ENCODE data around the gene KIF3A. TPM values are rescaled to one million over a fixed set of nuclear protein-coding genes. Genes with fewer than 3 reads are reported as not detected.

The KIF3A gene
- total RNA-seq, 2 experiments from 2014 or later, result 14.0 to 15.7 TPM

- Mint-ChIP-seq H3K9me3 (ENCODE audit: insufficient read depth) (no peaks in the 10 kb centered on the region), H3K27me3 (ENCODE audit: low read depth) (no peaks in the 10 kb centered on the region), H3K27ac (no peak overlapping the region), H3K4me3 (no peak overlapping the region), H3K4me1 (ENCODE audit: low read depth) (no peaks in the 10 kb centered on the region), H3K36me3 (ENCODE audit: low read depth) (peaks cover 8% of the 10 kb centered on the region)
- DNase-seq (no peak), ATAC-seq (no peak)
- POLR2A ChIA-PET, result no interaction called here
- CTCF ChIA-PET, result no interaction called here
Observed at GRCh38 chr5:132760601-132761317, 23.4 kb upstream of the KIF3A start.

- POLR2A ChIA-PET, result no interaction called here
Observed at GRCh38 chr5:132760049-132760420, 22.7 kb upstream of the KIF3A start.

GRCh38 chr5:132759114-132760048 lies 22.0 kb upstream of the KIF3A start:
- Mint-ChIP-seq H3K4me3 (no peak overlapping the region), H3K27ac (no peak overlapping the region), H3K36me3 (ENCODE audit: low read depth) (peaks cover 8% of the 10 kb centered on the region), H3K9me3 (ENCODE audit: insufficient read depth) (no peaks in the 10 kb centered on the region), H3K27me3 (ENCODE audit: low read depth) (no peaks in the 10 kb centered on the region), H3K4me1 (ENCODE audit: low read depth) (peaks cover 9% of the 10 kb centered on the region)
- ATAC-seq (no peak), DNase-seq (no peak)
- CTCF ChIA-PET, result interaction anchor here (1.2 kb wide), 1 partner anchor 61 kb away, joined by 3 read pairs; no protein-coding TSS in a partner anchor
- POLR2A ChIA-PET, result no interaction called here

More at GRCh38 chr5:132760049-132760420, 22.7 kb upstream of the KIF3A start:
- no peak for ATAC-seq
- no peak overlapping the region for H3K27ac Mint-ChIP-seq
- H3K4me1 Mint-ChIP-seq (ENCODE audit: low read depth), result peaks cover 3% of the 10 kb centered on the region
- peaks cover 8% of the 10 kb centered on the region for H3K36me3 Mint-ChIP-seq (ENCODE audit: low read depth)
- no peaks in the 10 kb centered on the region for H3K9me3 Mint-ChIP-seq (ENCODE audit: insufficient read depth)
- H3K27me3 Mint-ChIP-seq (ENCODE audit: low read depth), result no peaks in the 10 kb centered on the region
- no peak overlapping the region for H3K4me3 Mint-ChIP-seq
- DNase-seq, result no peak
- CTCF ChIA-PET, result interaction anchor here (1.2 kb wide), 1 partner anchor 60 kb away, joined by 3 read pairs; no protein-coding TSS in a partner anchor

- ChIA-PET POLR2A (no interaction called here), CTCF (interaction anchor here (1.9 kb wide), 1 partner anchor 10 kb away, joined by 6 read pairs; no protein-coding TSS in a partner anchor)
- Mint-ChIP-seq H3K27me3 (ENCODE audit: low read depth) (no peaks in the 10 kb centered on the region), H3K4me1 (ENCODE audit: low read depth) (peaks cover 13% of the 10 kb centered on the region), H3K27ac (no peak overlapping the region), H3K4me3 (no peak overlapping the region), H3K36me3 (ENCODE audit: low read depth) (peaks cover 5% of the 10 kb centered on the region), H3K9me3 (ENCODE audit: insufficient read depth) (no peaks in the 10 kb centered on the region)
- DNase-seq, result no peak
- ATAC-seq, result no peak
Observed at GRCh38 chr5:132758451-132758850, 21.1 kb upstream of the KIF3A start.

GRCh38 chr5:132756542-132756941 lies 19.2 kb upstream of the KIF3A start:
- POLR2A ChIA-PET, result interaction anchor here (0.9 kb wide), 1 partner anchor 9 kb away, joined by 3 read pairs; the partner anchor contains the start of gene CCNI2
- Mint-ChIP-seq H3K27ac (no peak overlapping the region), H3K36me3 (ENCODE audit: low read depth) (peaks cover 6% of the 10 kb centered on the region), H3K9me3 (ENCODE audit: insufficient read depth) (no peaks in the 10 kb centered on the region), H3K4me3 (no peak overlapping the region), H3K4me1 (ENCODE audit: low read depth) (peaks cover 18% of the 10 kb centered on the region), H3K27me3 (ENCODE audit: low read depth) (no peaks in the 10 kb centered on the region)
- ATAC-seq (no peak), DNase-seq (no peak)
- CTCF ChIA-PET, result interaction anchor here (0.7 to 2.6 kb wide), 7 partner anchors 8 to 230 kb away, joined by 3 to 10 read pairs (median 4); partner anchors contain the start of gene KIF3A

- Mint-ChIP-seq H3K4me3 (no peak overlapping the region), H3K27ac (no peak overlapping the region), H3K27me3 (ENCODE audit: low read depth) (no peaks in the 10 kb centered on the region), H3K36me3 (ENCODE audit: low read depth) (peaks cover 11% of the 10 kb centered on the region), H3K9me3 (ENCODE audit: insufficient read depth) (no peaks in the 10 kb centered on the region), H3K4me1 (ENCODE audit: low read depth) (peaks cover 32% of the 10 kb centered on the region)
- ATAC-seq (peak; percentile 10), DNase-seq (no peak)
- CTCF ChIA-PET, result interaction anchor here (0.9 to 3.3 kb wide), 11 partner anchors 8 to 368 kb away, joined by 3 to 31 read pairs (median 4); no protein-coding TSS in a partner anchor
- POLR2A ChIA-PET, result interaction anchor here (0.7 to 1.8 kb wide), 4 partner anchors 8 to 462 kb away, joined by 3 to 5 read pairs (median 3); partner anchors contain the start of genes CCNI2 and KIF3A
Observed at GRCh38 chr5:132754947-132755346, 17.6 kb upstream of the KIF3A start.

- CTCF ChIA-PET, result interaction anchor here (1.0 to 3.3 kb wide), 11 partner anchors 8 to 368 kb away, joined by 3 to 31 read pairs (median 4); no protein-coding TSS in a partner anchor
- no peak overlapping the region for H3K4me3 Mint-ChIP-seq
- POLR2A ChIA-PET, result no interaction called here
- no peaks in the 10 kb centered on the region for H3K27me3 Mint-ChIP-seq (ENCODE audit: low read depth)
- H3K4me1 Mint-ChIP-seq (ENCODE audit: low read depth), result peaks cover 39% of the 10 kb centered on the region
- peaks cover 11% of the 10 kb centered on the region for H3K36me3 Mint-ChIP-seq (ENCODE audit: low read depth)
- no peak for DNase-seq
- no peak for ATAC-seq
- H3K9me3 Mint-ChIP-seq (ENCODE audit: insufficient read depth), result no peaks in the 10 kb centered on the region
- H3K27ac Mint-ChIP-seq, result no peak overlapping the region
Observed at GRCh38 chr5:132754111-132754510, 16.8 kb upstream of the KIF3A start.

- Mint-ChIP-seq H3K36me3 (ENCODE audit: low read depth) (peaks cover 11% of the 10 kb centered on the region), H3K27me3 (ENCODE audit: low read depth) (no peaks in the 10 kb centered on the region), H3K4me1 (ENCODE audit: low read depth) (peaks cover 43% of the 10 kb centered on the region), H3K27ac (no peak overlapping the region), H3K9me3 (ENCODE audit: insufficient read depth) (no peaks in the 10 kb centered on the region), H3K4me3 (no peak overlapping the region)
- POLR2A ChIA-PET, result no interaction called here
- CTCF ChIA-PET, result interaction anchor here (0.6 to 3.3 kb wide), 8 partner anchors 15 to 228 kb away, joined by 3 to 31 read pairs (median 5); partner anchors contain the start of gene KIF3A
- ATAC-seq (peak; percentile 61), DNase-seq (no peak)
Observed at GRCh38 chr5:132753135-132753987, 16.0 kb upstream of the KIF3A start.

- peaks cover 11% of the 10 kb centered on the region for H3K36me3 Mint-ChIP-seq (ENCODE audit: low read depth)
- ChIA-PET POLR2A (interaction anchor here (0.9 kb wide), 1 partner anchor 263 kb away, joined by 3 read pairs; no protein-coding TSS in a partner anchor), CTCF (interaction anchor here (0.6 to 3.3 kb wide), 6 partner anchors 15 to 224 kb away, joined by 3 to 31 read pairs (median 6); partner anchors contain the start of gene KIF3A)
- no peak for DNase-seq
- no peaks in the 10 kb centered on the region for H3K27me3 Mint-ChIP-seq (ENCODE audit: low read depth)
- H3K9me3 Mint-ChIP-seq (ENCODE audit: insufficient read depth), result no peaks in the 10 kb centered on the region
- H3K27ac Mint-ChIP-seq, result no peak overlapping the region
- ATAC-seq, result no peak
- no peak overlapping the region for H3K4me3 Mint-ChIP-seq
- peaks cover 45% of the 10 kb centered on the region for H3K4me1 Mint-ChIP-seq (ENCODE audit: low read depth)
Observed at GRCh38 chr5:132752581-132753125, 15.3 kb upstream of the KIF3A start.

GRCh38 chr5:132751971-132752580 lies 14.7 kb upstream of the KIF3A start:
- CTCF ChIA-PET, result interaction anchor here (1.5 to 3.0 kb wide), 3 partner anchors 14 to 68 kb away, joined by 4 to 19 read pairs (median 7); partner anchors contain the start of gene KIF3A
- DNase-seq (no peak), ATAC-seq (no peak)
- Mint-ChIP-seq H3K9me3 (ENCODE audit: insufficient read depth) (no peaks in the 10 kb centered on the region), H3K4me3 (no peak overlapping the region), H3K4me1 (ENCODE audit: low read depth) (peaks cover 45% of the 10 kb centered on the region), H3K27me3 (ENCODE audit: low read depth) (no peaks in the 10 kb centered on the region), H3K27ac (no peak overlapping the region), H3K36me3 (ENCODE audit: low read depth) (peaks cover 11% of the 10 kb centered on the region)
- POLR2A ChIA-PET, result interaction anchor here (0.9 kb wide), 1 partner anchor 263 kb away, joined by 3 read pairs; no protein-coding TSS in a partner anchor
